Measurements from ENCODE around the gene ZNF428.

DNA sequence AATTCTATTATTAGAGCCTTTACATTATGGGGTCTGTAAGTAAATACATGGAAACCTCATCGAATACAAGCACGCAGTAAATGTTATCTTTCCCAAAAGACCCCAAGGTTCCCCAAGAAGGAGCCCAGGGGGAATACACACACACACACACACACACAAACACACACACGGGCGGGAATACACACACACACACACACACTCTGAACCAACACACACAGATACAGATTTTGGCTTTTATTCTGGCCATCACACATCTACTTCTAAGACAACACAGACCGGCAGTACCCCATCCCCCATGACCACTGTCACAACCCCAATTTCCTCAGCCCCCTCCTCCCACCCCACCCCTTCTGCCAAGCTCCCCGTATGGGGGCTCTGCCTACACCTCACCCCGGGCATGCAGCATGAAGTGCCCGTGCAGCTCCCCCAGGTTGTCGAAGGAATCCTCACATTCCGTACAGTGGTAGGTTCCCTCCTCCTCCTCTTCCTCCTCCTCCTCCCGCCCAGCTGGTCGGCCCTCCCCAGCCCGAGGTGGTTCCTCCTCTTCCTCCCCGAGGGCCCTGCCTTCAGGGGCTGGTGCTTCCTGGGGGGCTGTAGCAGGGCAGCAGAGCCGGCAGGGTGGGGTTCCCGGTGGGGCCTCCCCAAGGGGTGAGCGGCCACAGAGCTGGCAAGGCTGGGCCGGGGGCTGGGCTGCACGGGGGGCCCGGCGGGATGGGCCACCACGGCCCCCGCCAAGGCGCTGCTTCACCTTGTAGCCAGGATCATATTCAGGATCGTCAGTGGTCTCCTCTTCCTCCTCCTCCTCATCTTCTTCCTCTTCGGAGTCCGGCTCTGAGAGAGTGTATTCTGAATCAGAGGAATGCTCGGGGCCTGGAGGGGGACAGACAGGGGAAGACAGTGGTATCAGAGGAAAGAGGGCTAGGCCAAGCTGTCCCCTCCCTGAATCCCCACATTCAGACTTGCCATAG, 11.9 kb downstream of the ZNF428 start:
- TF ChIP-seq, protein P1, sequence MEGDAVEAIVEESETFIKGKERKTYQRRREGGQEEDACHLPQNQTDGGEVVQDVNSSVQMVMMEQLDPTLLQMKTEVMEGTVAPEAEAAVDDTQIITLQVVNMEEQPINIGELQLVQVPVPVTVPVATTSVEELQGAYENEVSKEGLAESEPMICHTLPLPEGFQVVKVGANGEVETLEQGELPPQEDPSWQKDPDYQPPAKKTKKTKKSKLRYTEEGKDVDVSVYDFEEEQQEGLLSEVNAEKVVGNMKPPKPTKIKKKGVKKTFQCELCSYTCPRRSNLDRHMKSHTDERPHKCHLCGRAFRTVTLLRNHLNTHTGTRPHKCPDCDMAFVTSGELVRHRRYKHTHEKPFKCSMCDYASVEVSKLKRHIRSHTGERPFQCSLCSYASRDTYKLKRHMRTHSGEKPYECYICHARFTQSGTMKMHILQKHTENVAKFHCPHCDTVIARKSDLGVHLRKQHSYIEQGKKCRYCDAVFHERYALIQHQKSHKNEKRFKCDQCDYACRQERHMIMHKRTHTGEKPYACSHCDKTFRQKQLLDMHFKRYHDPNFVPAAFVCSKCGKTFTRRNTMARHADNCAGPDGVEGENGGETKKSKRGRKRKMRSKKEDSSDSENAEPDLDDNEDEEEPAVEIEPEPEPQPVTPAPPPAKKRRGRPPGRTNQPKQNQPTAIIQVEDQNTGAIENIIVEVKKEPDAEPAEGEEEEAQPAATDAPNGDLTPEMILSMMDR (IDR thresholded peaks at IDR 0.05): no peak
- TF ChIP-seq EZH2 (IDR thresholded peaks at IDR 0.05): no peak

All from neural progenitor cell (in vitro differentiated cells).